ENCODE data around the gene PLVAP. TPM values are rescaled to one million over a fixed set of nuclear protein-coding genes. Genes with fewer than 3 reads are reported as not detected.

PLVAP gene
- total and polyA plus RNA-seq, 9 of the 15 experiments (the other 6 are each of a cell fraction or from before 2014, with no cell fraction given): 0.09 to 0.84 (median 0.51) TPM; not detected in 4

GRCh38 chr19:17352608-17353280 is 24.4 kb downstream of the PLVAP start (continued):
- TF ChIP-seq BCOR (IDR thresholded peaks at IDR 0.05): peak; percentile 55
- TF ChIP-seq MYC (IDR thresholded peaks at IDR 0.05; ENCODE audit: low read depth, low read length): no peak
- no peak for TF ChIP-seq MYC (CRISPR knock-in tag; IDR thresholded peaks at IDR 0.05; ENCODE audit: borderline replicate concordance, low read depth)
- peak in 2 of 3 experiments; percentile 54 to 67; a peak in 1 of 6 replicates for TF ChIP-seq ZBTB11 (CRISPR knock-in tag; IDR thresholded peaks at IDR 0.05)
- no peak for TF ChIP-seq ZNF175 (CRISPR knock-in tag; IDR thresholded peaks at IDR 0.05; ENCODE audit: low read depth)
- no peak for TF ChIP-seq COPS2 (conservative IDR thresholded peaks at IDR 0.05)
- TF ChIP-seq PKNOX1 (IDR thresholded peaks at IDR 0.05): no peak
- TF ChIP-seq BRD4 (IDR thresholded peaks at IDR 0.05): no peak
- no peak for TF ChIP-seq USF2 (CRISPR knock-in tag; IDR thresholded peaks at IDR 0.05)
- peak; percentile 82 for TF ChIP-seq GABPA (tag; conservative IDR thresholded peaks at IDR 0.05; ENCODE audit: low read depth)

Measured in K562 (cell line).